HPDE6-E6E7 (cell line): Measurements from ENCODE around the gene KSR2.
"Not testable (repeated sequence)": the region's sequence is repeated elsewhere in the genome, so short reads cannot be mapped to it uniquely, and the experiment has no call there.

Experiments used
- DNase-seq: peaks from one replicate; pipeline ENCODE4 v3.0.0; 2011; ENCODE audit warnings: missing footprints; ENCODE audit errors: extremely low spot score

Gene KSR2

DNA sequence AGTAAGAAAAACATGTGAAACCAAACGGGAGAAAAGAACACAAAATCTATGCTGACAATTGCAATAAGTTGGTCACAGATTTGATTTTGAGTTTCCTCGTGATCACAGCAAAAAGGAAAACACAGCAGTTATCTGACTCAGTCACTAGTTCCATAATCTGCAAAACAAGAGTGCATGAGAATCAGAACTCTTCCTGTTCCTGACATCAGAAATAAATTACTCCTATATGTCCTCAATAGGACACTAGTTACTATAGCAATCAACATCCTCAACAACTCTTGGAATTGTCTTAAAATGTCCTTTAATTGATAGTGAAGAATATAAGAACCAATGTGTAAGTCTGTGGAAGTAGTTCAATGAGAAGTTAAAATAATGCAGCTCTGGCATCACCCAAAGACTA, 339.3 kb downstream of the KSR2 start:
- DNase-seq = no peak

DNA sequence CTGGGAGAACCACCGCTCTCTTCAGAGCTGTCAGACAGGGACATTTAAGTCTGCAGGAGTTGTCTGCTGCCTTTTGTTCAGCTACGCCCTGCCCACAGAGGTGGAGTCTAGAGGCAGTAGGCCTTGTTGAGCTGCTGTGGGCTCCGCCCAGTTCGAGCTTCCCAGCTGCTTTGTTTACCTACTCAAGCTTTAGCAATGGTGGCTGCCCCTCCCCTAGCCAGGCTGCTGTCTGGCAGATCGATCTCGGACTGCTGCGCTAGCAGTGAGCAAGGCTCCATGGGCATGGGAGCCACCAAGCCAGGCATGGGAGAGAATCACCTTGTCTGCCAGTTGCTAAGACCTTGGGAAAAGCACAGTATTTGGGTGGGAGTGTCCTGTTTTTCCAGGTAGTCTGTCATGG, 340.1 kb downstream of the KSR2 start:
- DNase-seq = not testable (repeated sequence)

DNA sequence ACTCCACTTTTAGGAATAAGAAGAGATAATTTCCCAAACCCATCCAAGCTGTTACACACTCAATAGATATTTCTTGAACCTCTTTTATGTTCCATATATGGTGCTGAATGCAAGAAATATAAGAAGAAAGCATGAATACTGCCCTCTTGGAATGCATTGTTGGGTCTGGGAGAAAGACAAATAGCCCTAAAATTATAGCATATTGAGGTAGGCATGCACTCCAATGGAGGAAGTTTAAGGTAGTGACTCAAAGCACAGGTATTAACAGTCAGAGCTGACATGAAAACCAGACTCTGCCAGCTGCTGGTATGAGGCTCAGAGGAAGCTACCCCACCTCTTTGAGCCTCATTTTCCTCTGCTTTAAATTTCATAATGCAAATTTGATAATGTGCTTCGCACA, 346.0 kb downstream of the KSR2 start:
- DNase-seq = no peak

DNA sequence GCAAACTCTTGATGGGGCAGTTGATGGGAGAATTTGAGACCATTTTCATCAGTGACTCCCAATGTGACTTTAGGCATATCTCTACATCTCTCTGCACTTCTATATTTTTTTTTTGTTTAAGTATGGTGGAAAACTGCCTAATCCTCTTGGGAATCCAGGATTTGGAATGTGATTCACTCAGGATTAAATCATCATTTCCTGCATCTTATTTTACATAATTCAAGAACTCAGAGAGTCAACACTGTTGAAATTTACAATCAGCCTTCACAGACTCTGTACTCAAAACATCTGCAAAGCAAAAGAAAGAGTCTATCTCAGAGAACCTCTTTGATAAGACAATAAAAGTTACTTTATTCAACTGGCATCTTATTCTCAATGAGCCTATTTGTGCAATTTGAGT, 346.7 kb downstream of the KSR2 start:
- DNase-seq = no peak

DNA sequence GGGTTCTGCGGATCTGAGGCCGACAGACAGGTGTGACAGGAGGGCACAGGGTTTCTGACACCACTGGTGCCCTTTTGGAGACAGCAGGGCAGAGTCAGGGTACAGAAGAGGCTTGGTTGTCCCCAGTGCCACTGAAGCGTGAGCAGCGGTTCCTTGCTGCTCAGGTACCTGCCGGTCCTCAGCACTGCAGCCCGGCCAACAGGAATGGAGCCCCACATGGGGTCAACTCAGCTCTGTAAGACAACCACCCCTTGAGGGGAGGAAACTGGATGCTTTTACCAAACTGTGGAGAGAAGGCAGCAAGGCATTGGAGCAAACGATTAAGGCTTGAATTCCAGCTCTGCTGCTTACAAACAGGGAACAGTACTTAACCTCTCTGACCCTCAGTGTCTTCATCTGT, 361.0 kb downstream of the KSR2 start:
- no peak for DNase-seq

DNA sequence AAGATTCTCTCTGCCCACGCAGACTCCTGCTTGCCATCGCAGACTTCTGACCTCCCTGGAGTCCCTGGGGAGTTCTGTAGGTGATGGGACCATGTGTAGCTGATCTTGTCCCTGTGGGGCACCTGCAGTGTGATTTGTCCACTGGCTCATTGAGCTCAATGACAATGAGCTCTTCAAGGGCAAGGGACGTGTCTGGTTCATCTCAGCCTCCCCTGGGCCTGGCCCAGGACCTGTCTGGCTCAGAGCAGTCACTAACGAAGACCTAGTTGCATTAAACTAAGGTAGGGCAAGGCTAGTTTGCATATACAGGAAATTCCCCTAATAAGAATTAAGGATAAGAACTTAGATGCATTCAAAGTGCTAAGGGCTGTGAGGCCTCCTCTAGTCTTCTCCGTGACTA, 361.8 kb downstream of the KSR2 start:
- DNase-seq = no peak

DNA sequence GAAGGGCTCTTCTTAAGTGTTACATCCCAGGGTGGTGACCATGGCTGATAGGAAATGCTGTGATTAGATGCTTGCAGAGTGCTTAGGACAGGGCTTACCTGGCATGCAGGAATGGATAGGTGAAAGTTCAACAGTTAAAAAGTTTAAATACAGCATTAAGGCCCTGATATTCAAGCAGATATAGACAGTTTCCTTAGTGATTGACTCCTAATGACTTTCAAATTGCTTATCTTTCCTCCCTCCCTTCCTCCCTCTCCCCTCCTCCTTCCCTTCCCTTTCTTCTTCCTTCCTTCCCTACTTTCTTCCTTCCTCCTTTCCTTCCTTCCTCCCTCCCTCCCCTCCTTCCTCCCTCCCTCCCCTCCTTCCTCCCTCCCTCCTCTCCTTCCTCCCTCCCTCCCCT, 362.8 kb downstream of the KSR2 start:
- no peak for DNase-seq

DNA sequence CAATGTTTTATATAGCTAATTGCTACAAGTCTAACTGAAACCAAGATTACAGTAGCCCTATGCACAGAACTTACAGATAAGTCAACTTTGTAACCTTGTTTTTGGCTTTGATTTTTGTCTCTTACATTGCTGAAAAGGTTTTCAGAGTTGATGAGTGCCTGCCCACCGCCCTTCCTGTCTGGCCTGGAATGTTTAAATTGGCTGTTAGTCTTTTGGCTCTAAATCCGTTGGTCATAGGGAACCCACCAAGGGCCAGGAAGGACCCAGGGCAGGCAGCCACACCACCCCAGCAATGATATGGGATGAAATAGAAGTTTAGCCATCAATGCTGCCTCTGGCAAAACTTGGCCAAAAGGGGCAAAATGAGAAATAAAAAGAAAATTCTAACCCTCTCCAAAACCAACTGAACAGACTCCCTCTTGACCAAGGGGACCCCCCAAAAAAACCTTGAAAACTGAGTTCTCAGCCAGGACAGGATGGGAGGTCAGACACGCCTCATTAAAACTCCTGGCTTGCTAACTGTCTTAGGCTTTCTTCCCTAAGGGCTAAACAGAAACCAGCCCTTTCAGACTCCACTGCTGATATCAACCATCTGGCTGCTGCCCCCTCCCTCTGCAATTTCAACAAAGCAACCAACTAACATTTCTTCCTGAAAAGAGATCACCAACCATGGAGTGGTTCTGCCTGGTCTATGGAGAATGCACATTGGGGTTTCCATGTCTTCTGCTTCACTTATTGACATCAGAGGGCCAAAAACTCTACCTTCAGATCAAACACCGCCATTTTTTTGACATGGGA, 365.3 kb downstream of the KSR2 start:
- no peak for DNase-seq

DNA sequence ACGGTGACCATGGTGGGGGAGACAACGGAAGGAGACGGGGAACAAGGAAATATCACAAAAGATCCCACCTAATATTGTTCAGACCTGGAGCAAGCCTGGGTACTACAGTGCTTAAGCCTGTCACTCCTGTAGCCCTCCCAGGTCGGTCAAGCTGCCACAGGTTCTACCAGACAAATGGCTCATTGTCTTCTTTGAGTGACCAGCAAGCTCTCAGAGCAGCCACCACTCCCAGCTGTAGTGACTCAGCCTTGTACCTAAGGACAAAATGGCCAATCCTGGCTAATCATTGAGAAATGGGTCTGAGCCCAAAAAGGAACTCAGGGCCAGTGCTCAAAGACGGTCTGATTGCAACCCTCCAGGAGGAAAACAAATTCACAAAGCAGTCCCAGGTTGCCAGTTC, 368.9 kb downstream of the KSR2 start:
- no peak for DNase-seq

DNA sequence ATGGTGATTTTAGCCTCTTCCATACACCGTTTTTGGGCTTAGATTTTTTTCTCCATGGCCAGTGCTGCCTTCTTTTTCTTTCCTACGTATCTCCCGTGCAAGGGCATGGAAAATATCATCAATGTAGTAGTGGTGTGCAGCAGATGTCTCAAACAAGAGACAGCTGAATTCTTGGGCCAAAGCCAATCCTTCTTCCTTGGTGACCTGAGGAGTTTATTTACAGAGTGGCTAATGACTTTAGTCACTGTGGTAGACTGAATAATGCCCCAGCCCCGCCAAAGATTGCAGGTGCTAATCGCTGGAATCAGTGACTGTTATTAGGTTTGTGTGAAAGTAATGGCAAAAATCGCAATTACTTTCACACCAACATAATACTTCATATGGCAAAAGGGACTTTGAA, 371.8 kb downstream of the KSR2 start:
- no peak for DNase-seq

DNA sequence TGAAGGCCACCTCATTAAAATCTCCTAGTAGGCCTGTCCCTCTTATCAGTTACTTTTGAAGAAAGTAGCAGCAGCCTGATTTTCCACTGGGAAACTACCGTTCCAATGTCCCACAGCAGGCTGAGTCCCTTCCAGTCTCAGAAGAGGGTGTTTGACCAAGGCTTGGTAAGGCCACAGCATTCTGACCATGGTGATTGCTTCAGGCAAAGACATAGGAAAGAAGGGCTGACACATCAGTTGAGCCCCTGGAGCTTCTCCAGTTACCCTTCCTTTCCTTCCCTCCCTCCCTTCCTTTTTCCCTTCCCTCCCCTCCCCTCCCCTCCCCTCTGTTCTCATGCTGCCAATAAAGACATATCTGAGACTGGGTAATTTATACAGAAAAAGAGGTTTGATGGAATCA, 373.0 kb downstream of the KSR2 start:
- DNase-seq = no peak

DNA sequence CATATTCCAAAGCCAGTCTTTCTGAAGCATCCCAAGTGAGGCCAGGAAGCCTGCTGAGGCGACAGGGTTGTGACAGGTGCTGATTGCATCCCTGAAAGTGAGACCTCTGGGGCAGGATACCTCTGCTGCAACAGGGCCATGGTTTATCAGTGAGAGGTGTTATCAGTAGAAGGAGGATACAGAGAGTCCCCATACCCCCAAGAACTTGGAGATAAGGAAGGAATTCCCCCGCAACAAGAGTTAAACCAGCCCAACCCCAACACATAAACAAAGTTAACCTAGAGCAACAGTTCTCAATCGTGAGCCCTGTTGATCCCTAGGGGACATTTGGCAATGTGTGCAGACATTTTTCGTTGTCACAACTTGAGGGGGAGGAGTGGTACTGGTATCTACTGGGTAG, 374.3 kb downstream of the KSR2 start:
- DNase-seq = no peak

DNA sequence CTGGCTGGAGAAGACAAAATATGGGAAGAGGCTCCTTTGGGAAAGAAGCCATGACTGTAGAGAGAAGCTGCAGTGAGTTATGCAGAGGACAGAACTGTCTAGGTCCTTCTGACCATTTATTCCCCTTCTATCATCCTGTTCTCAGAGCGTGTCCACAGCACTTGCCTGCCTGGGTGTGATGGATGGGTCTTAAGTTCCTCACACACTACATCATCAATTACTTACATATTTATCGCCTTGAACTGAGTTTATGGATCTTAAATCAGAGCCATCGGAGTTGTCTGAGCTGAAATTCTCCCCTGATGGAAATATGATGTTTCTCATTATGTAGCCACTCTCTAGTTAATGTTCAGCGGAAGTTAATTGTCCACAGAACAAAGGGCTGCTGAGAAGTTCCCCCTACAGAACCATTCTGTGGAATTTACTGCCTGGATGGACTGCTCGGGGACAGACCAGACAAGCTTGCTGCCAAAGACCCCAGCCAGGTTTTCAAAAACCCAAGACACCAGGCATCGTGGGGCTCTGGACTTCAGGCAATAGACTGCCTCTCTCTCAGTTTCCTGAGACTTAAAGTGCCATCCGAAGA, 374.9 kb downstream of the KSR2 start:
- DNase-seq = no peak

DNA sequence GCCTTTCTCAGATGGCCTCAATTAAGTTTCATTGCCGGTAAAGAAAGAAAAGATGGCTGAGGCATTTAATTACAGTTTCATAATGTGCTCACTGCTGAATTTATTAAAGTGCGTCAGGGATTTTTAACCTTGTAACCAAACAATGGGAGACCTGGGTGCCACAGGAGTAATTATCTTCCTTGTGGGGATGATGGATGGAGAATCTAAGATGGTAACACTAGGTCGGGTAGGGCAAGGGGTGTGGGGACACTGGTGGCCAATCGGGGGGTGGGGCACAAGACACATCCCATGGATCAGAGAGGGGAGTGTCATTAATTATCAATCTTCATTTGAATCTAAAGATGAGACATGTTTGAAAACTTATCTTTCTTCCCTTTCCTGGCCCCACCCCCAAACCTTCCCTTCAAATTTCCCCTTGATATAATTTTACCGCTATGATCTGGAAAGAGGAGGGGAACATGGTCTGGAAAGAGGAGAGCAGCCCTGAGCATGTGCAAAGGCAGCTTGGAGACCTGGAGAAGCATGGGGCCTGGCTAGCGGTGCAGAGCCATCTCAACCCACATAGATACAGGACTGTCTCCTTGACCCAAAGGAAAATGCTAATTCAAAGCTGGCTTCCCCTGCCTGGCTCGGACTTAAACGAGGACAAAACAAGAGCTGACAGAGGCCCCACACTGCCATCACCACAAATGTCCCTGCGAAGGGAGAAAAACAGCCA, 376.0 kb downstream of the KSR2 start:
- DNase-seq = no peak

DNA sequence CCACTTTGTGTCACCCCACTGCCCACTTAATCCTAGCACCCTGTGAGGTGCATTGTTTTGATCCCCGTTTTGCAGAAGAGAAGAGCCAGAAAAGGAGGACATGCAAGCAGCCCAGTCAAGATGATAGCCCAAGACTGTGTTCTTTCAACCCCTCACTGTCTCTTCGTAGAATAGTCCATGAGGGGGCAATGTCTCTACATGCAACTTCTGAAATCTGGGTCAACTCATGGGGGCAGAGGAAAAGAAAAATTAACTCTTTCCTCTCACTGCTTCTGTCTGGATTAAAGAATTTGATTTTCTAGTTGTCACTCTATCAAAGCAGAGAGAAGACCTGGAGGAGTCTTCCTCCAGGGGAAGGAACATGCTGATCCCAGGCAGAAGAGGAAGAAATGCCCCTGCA, 377.8 kb downstream of the KSR2 start:
- no peak for DNase-seq

DNA sequence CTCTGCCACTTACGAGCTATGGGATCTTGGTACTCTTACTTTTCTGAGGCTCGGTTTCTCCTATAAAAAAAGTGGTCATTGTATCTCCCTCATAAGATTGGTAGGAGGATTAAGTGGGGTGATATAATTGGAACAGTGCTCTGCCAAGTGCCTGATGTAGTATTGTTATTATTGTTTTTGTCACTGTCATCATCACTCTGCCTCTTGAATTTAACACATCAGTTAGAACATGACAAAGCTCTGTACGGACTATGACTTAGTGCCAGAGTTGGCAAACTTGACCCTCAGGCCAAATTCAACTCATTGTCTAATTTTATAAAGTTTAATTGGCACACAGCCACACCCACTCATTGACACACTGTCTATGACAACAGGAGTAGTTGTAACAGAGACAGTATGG, 378.4 kb downstream of the KSR2 start:
- no peak for DNase-seq

DNA sequence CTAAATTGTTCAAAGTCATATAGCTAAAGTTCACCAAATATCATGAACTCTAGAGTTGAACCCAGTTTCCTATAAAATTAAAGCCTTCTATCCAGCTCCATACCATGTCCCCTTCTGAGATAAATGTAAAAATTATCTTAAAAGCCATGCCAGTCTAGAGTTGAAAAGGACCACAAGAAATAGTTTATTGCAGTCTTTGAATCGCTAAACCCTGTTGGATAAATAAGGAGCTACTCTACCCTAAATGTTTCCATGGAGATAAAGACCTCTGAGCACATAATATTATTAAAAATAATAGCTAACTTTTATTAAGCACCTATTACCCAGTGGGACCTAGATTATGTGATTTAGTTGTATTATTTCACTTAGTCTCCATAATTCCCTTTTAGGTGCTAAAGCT, 379.8 kb downstream of the KSR2 start:
- no peak for DNase-seq

DNA sequence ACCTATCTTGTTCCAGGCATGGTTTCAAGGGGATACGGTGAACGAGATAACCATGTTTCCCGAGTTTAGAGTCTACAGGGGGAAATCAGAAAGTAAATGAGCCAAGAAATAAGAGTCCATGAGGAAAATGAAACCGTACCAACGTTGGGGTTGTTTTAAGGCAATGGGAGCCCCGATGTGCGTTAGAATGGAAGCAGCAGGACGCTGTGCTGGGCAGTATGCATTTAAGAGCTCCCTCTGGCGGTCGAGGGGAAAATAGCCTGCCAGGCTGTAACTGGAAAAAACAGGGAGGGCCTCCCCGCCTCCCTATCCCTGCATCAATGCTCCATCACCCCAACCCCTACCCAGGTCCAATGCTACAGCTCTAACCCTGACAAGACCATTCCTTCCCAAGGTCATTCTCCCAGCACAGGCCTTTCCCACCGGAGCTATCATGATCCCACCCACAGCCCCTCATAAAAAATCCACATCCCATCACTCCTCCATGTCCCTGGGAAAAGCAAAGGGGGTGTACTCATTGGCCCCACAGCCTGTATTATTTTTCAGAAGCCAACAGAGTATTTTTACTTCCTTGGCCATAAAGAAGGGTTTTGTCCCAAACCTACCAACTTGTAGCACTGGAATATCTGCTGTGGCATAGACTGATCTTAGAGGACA, 381.0 kb downstream of the KSR2 start:
- peak; percentile 13 for DNase-seq

DNA sequence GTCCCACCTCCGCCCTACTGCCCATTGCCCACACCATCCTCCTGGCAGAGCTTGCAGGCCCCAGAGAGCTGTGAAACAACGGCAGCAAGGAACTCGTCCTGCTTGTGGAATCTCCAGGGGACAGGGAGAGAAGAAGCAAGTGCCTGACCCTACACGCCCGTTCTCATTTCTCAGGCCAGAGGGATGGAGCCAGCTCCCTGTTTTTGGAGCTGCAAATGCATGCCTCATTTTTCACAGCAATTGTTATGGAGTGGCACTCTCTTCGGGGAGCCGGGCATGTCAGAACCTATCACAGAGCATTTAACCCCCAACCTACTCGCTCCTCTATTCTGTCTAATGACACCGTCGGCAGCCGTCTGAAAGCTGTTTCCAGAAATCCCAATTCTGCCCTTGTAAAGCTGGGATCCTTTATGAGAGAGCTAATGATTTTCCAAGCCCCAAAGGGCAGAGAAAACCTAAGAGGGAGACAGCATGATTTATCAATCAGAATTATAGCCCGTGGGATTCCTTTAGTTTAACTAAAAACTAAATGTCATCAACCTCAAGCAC, 385.0 kb downstream of the KSR2 start:
- no peak for DNase-seq

DNA sequence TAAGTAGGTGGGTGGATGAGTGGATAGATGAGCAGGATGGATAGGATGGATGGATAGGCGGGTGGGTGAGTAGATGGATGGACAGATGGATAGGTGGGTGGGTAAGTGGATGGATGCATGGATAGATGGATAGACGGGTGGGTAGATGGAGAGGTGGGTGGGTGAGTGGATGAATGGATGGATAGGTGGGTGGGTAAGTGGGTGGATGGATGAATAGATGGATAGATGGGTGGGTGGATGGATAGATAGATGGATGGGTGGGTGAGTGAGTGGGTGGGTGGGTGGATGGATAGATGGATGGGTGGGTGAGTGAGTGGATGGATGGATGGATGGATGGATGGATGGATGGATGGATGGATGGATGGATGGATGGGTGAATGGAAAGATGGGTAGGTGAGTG, 385.7 kb downstream of the KSR2 start:
- no peak for DNase-seq

DNA sequence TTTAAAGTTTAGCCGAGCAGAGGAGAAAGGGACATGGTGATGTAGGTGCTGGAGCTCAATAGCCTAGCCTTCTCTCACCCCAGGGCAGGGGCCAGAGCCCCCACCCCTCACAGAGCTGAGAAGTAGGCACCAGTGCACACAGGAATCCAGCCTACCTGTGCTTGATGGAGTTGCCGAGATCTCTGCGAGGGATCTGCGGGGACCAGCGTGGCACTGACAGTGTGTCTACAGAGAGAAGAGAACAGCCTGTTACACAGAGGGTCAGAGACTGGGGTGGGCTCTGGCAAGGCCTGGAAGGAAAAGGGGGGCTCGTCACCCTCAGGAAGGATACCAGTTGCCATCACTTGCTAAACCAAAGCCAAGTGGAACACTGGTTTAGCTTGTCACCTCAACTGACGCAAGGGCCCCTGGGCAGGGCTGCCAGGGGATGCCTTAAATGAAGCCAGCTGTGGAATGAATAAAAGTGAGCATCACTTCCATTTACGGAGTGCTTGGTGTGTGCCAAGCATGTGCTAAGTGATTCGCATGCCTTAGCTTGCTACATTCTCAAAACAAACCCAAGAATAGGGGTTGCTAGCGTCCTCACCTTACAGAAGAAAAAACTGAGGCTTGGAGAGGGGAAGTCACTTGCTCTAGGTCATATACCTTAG, 386.5 kb downstream of the KSR2 start:
- no peak for DNase-seq

DNA sequence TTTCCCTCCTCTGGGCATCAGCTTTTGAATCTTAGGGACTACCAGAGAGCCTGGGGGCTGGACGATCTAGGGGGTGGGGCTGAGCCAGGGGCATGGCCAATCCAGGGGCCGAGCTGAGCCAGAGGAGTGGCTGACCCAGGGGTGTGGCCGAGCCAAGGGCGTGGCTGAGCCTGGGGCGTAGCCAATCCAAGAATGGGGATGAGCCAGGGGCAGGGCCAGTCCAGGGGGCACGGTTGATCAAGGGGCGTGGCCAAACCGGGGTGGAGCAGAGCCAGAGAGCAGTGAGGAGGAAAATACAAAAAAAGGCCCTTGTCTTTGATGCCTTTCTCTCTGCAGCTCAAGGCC, 388.1 kb downstream of the KSR2 start:
- DNase-seq = no peak
